ENCODE results near the gene GTF2F1.

DNA sequence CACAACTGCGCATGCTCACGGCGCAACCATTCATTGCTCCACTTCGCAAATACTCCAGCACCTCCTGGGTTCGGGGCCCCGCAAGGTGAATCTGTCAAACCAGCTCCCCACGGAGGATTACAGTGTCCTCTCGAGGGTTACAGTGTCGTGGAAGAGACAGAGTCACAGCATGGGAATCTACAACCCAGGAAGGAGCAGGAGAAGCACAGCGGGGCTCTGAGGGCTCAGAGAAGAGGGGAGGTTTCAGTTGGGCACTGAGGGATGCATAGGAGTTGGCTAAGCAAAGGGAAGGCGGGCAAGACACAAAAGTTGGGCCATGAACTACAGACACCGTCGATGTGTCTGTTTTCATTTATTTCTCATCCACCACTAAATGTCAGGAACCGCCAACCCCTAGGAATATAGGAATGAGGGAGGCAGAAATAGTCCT, 1.0 kb upstream of the GTF2F1 start:
- TF ChIP-seq EZH2phosphoT487 (IDR thresholded peaks at IDR 0.05; ENCODE audit: insufficient read depth, low read depth) = no peak
- no peak for TF ChIP-seq EZH2 (IDR thresholded peaks at IDR 0.05; ENCODE audit: insufficient read depth, poor library complexity, severe bottlenecking)

Measured in GM23248 (cell line).